Brain pericyte (primary cell): ENCODE measurements around the gene STXBP3.

Experiments
- DNase-seq: peaks from one replicate; pipeline ENCODE4 v3.0.0-alpha.2; 2012; ENCODE audit warnings: low read depth, low spot score

STXBP3 gene

DNA sequence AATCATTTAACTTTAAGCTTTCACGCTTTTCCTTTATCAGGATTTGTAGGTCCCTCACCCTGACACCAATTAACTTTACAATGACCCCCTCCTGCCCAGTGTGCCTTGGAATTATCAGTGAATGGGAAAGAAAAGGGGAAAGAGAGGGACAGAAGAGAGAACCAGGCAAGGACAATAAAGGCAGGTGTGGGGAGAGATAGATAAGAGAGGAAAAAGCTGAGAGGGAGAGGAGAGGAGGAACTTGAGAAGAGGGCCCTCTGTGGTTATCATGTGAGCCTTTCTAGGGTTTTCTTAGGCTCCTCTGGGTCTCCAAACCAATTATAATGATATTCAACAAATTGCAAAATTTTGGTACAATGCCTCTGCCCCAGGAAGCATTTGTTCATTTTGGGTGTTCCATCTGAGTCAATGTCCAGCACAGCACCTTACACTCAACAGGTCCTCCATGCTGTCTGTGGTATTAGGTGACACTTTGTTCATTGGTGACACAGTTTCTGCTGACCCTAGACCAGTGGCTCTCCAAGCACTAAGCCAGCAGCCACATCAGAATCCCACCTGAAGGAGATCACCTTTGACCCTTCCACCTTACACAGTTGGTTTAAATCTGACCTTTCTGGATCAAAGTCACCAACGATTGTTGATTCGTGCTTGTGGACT lies 96.2 kb downstream of the STXBP3 start:
- no peak for DNase-seq

DNA sequence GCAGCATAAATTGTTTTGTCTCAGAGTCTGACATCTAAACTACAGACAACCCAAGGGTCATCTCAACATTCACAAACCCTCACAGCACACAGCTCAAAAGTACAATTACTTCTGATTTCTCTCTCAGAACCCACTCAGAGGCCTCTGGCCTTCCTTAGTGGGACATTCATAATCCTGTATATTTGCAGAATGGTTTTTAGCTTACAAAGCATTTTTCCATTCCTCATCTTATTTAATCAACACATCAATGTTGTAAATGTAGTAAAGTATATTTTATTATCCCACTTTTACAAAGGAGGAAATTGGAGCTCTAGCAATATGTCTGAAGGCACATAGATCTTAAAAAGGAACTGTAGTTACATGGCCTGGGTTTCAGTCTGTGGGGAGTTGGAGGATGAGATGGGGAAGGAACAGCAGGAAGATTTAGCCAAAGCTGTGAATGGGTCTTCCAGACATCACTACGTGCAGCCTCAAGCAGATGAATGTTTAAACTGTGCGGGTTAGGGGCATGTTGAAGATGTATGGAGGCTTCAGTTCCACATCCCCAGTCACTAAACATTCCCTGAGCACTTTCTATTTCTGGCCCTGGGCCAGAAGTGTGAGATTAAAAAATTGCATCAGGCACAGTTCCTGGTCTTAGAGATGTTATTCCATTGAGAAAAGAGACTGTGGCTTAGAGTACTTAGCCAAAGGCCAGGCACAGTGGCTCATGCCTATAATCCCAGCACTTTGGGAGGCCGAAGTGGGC lies 97.1 kb downstream of the STXBP3 start:
- DNase-seq: no peak

DNA sequence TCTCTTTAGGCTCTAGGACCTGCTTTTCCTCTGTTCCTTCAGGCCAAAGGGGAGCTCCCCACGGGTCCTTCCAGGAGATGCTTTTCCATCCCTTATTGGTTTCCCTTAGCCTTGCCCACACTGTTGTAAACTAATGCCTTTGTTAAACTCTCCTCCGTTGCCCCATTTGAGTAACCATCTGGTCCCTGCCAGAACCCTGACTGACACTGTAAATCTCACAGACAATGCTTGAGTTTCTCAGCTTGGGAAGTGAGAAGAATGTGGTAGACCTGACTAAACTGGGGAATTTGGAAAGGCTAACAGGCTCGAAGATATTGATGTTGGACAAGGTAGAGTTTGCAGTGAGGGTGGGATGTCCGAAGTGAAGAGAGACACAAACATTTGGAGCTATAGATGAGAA lies 99.0 kb downstream of the STXBP3 start:
- DNase-seq: no peak

DNA sequence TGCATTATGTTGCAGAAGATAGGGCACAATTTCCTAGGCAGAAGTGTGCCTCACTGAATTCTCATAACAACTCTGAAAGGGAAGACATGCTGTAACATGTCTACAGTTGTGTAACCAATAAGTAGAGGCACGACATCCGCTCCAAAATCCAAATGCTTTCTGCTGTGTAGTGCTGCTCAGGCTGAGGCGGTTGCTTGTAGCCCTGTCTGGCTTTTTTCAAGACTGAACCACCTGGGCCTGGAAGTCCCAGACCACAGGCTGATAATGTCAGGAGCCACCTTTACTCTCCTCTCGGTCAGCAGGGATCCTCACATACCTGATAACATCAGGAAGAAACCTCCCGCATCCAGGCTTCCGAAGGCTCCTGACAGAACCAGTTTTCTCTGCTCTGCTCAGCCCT lies 99.5 kb downstream of the STXBP3 start:
- DNase-seq: no peak

DNA sequence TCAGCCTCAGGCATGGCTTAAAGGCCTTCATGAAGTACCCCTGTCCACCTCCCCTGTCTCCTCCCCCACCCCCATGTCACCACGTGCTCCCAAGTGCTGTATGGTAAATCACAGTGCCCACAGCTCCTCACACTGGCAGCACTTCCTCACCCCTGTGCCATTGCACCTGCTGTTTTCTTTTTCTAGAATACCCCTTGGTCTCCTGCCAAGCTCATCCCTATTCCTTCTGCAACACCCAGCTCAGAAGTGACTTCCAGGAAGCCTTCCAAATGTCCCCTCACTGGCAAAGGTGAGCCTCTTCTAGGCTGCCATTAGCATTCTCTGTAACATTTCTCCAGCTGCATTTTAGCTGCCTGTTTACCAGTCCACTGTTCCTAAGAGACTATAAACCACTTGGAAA lies 101.0 kb downstream of the STXBP3 start:
- DNase-seq: no peak

DNA sequence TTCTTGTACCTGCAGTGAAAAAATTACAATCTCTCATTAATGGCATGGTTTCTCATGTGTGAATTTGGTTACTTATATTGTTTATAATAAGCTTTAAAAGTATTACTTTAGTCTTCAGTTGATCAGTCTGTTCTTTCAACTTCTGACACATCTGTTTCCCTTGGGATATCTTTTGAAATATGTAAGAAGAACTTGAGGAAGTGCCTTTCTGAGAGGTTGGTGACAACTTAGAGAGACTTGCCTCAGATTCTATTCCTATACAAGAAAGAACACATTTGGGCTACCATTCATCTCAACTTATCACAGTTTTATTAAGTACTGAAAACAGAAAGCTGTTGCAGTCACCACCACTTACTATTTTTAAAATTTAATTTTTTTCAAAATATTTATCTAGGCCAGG lies 102.3 kb downstream of the STXBP3 start:
- no peak for DNase-seq

DNA sequence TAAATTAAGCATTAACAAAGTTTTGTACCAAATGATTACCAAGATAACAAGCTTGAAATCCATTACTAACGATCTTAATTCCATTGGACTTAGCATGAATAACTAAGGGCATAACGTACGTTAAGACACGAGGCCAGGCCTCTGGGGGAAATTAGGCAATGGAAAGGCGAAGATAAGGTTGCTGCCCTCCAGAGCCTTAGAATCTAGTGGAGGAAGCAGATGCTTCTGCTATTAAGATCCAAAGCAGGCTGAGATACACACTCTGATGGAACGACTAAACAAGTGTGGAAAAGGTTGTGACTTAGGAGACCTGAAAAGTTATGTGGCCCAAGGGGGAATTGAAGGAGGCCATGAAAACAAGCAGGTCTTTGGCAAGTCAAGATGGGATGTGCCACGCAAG lies 104.5 kb downstream of the STXBP3 start:
- DNase-seq: no peak

DNA sequence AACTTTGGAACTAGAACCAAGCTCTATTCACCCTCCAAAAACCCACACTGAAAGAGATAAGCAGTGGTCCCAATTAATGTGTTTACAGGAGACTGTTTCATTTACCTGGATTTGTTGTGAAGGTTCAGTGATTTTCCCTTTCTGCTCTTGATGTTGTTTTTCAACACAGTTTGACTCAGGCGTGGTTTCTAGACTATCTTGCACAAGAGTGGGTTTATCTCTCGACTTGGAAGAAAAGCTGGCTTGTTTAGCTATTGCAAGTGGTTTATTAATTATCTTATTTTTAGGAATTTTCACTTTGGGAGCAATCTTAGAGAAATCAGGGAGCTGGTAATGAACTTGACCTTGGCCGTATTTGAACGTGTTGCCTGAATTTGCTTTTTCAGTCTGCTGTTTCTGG lies 105.1 kb downstream of the STXBP3 start:
- DNase-seq: no peak

DNA sequence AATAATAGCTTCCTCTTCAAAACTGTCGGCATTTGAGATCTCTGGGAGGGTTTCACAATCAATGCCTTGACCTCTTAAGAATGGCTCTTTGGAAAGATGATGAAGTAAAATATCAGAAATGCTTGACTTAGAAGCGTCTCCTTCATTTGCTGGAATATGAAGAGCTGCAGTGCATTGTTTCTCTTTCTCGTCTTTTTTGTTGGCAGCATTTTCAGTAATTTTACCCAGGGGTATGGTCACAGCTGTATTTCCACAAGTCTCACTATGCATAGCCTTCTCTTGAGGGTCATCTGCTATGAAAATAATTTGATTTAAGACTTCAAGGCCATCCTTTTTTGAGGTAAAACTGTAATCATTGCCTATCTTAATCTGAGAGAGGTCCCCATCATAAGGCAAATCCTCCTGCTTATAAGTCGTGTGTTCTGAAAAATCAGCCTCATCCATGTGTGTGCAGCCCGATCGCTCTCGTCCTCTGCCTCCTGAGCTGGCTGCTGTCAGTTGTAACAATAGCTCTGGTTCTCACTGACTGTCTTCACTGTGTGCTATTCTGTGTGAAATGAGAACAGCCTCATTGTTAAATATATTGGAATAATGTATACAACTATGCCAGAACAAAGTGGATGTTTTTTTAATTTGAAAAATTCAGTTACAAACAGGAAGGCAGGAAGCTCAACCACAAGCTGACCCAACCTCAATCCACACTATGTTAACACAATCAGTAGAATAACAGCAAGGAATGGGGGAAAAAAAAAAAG lies 105.9 kb downstream of the STXBP3 start:
- no peak for DNase-seq

DNA sequence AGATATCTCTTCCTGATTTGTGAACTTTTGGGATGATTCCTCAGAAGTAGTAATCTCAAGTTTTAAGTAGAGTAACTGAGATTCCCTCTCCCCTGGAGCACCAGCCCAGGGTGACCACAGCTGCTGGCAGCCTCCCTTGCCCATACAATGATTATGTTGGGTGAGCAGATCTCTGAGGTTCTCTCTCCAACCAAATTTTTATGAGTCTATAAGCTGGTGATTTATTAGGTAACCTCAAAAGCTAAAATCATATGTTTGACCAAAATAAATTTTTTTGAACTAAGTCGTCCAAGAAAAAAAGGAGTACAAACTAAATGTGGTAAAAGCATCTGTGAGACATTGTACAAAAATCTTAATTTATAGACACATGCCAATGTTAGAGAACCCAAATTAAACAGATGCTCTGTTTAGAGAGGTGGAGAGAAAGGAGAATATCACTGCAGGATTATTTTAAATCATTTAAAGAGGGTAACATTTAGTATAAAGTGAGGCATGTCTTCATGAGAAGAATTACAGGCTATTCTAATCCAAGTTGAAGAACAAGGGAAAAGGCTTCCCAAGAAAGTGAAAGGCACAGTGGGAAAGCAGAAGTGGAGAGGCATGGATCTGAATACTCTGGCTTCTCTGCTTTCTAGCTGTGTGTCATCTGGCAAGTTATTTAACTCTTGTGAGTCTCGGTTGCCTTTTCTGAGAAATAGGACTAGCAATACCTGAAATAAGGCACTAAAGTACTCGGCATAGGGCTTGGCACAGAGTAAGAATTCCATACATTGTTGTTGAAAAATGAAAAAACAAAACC lies 107.9 kb downstream of the STXBP3 start:
- DNase-seq: no peak

DNA sequence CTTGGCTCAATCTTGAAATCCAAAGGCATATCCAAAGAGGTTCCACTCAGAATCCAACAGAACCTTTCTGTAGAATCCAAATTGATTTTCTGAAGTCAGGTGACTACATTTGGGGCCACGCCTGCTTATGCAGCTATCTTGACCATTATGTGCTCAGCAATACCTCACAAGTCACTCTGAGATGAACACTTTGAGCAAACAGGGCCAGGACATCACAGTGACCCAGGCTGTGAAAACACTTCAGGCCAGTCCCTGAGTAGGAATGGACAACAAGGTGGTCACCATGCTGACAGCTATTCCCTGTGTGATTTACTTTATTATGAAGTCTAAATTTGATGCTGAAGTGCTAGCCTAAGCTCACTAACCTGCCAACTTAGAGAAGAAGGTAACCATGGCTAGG lies 110.5 kb downstream of the STXBP3 start, which contains the start of gene AKNAD1:
Gene AKNAD1, minus strand, starts transcription at position 101 of the 400 bp plus-strand sequence. CDS start 4,430 bp downstream, outside the sequence.
- DNase-seq: no peak

DNA sequence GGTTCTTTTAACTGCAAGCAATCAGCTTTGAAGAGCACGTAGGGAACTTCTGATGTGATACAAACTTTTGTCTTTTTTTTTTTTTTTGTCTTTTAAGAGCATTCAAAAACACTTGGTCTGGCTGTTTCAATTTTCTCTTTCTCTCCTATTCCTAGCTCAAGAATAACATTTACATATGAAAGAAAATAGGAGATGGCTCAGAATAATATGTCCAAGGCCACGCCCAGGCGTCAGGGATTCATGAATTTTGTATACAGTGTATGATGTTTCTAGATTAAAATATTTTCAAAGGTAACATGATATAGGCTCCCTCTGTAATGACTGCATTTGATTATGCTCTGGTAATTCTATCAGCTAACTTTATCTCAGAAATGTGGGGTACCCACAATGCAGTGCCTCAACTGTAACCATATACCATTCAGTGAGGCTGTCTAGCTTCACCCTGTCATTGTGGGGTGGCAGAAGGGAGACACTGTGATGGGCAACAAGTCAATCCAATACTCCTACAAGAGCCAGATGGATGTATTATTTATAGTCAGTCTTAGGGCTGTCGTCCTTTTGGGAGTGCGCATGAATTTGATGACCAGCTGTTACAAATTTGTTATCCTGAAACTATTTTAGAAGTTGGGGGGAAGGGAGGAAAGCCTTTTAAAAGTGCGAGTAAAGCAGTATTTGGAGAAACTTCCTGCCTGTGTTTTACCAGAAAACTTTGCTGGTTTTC lies 111.9 kb downstream of the STXBP3 start:
- no peak for DNase-seq
